Right atrium auricular region (tissue), 2 donors: Measurements from ENCODE around the gene APH1A. TPM values are rescaled to one million over a fixed set of nuclear protein-coding genes. Genes with fewer than 3 reads are reported as not detected.
A peak's percentile ranks its signal among the peaks of the same experiment; 100 is the strongest.
"Not testable (repeated sequence)": the region's sequence is repeated elsewhere in the genome, so short reads cannot be mapped to it uniquely, and the experiment has no call there.

Source experiments
- DNase-seq: peaks from one replicate; pipeline ENCODE4 v3.0.0-alpha.2; 2019; ENCODE audit warnings: low spot score
- H3K27ac ChIP-seq, 2 donors: fragments of 200-600 bp; sonication (generic); 1 replicate in 1 of 2; 2 replicates in 1 of 2; pipeline ENCODE4 v1.5.1; 2016 to 2019
- H3K27me3 ChIP-seq, 2 donors: fragments of 200-600 bp; sonication (generic); one replicate each; pipeline versions ENCODE4 v1.5.1 to v1.6.0; 2017 to 2019
- H3K36me3 ChIP-seq: fragments of 200-600 bp; sonication (generic); one replicate; pipeline ENCODE4 v1.5.1; 2016
- H3K4me1 ChIP-seq, 2 donors: fragments of 200-600 bp; sonication (generic); one replicate each; pipeline versions ENCODE4 v1.5.1 to v1.6.0; 2017 to 2019
- H3K4me3 ChIP-seq, 2 donors: fragments of 200-600 bp; sonication (generic); 1 replicate in 1 of 2; 2 replicates in 1 of 2; pipeline ENCODE4 v1.5.1; 2017 to 2019; ENCODE audit warnings: mild to moderate bottlenecking in 1 of 2, moderate library complexity in 1 of 2
- H3K9me3 ChIP-seq, 2 donors: fragments of 200-600 bp; sonication (generic); one replicate each; pipeline ENCODE4 v1.5.1; 2019
- total RNA-seq, 2 donors: library from RNA; depleted of rRNA; stranded (reverse); fragments of >200 nt; gene quantifications; one replicate each; pipeline ENCODE4 v1.1.0, GENCODE V29; 2016
- TF ChIP-seq, protein P1 (sequence below), 2 donors: fragments of 200-600 bp; sonication (generic); IDR thresholded peaks; one replicate each; pipeline ENCODE4 v1.5.1; 2019; ENCODE audit warnings: antibody characterized with exemption in 2 of 2

Gene APH1A
- total RNA-seq, 2 donors from 2014 or later, result 60.6 to 64.9 TPM

GRCh38 chr1:150234566-150235293 lies 34.1 kb downstream of the APH1A start:
- Histone ChIP-seq H3K4me1 (peaks cover 0 to 16% of the 10 kb centered on the region in 2 donors), H3K36me3 (peaks cover 3% of the 10 kb centered on the region), H3K27me3 (no peaks in the 10 kb centered on the region), H3K4me3 (peak overlapping the region; percentile 84 to 88), H3K27ac (peak overlapping the region; percentile 95 to 96), H3K9me3 (no peaks in the 10 kb centered on the region)
- TF ChIP-seq, protein P1, sequence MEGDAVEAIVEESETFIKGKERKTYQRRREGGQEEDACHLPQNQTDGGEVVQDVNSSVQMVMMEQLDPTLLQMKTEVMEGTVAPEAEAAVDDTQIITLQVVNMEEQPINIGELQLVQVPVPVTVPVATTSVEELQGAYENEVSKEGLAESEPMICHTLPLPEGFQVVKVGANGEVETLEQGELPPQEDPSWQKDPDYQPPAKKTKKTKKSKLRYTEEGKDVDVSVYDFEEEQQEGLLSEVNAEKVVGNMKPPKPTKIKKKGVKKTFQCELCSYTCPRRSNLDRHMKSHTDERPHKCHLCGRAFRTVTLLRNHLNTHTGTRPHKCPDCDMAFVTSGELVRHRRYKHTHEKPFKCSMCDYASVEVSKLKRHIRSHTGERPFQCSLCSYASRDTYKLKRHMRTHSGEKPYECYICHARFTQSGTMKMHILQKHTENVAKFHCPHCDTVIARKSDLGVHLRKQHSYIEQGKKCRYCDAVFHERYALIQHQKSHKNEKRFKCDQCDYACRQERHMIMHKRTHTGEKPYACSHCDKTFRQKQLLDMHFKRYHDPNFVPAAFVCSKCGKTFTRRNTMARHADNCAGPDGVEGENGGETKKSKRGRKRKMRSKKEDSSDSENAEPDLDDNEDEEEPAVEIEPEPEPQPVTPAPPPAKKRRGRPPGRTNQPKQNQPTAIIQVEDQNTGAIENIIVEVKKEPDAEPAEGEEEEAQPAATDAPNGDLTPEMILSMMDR (IDR thresholded peaks at IDR 0.05), result no peak
- DNase-seq, result peak; percentile 86

GRCh38 chr1:150234309-150234565 lies 34.6 kb downstream of the APH1A start:
- Histone ChIP-seq H3K36me3 (peaks cover 8% of the 10 kb centered on the region), H3K4me3 (peak overlapping the region; percentile 84 to 88), H3K4me1 (peaks cover 0 to 16% of the 10 kb centered on the region in 2 donors), H3K27me3 (no peaks in the 10 kb centered on the region), H3K9me3 (no peaks in the 10 kb centered on the region), H3K27ac (peak overlapping the region; percentile 95 to 96)
- no peak for DNase-seq
- TF ChIP-seq, protein P1 (IDR thresholded peaks at IDR 0.05), result no peak

- no peak for DNase-seq
- Histone ChIP-seq H3K27ac (peak overlapping the region; percentile 95 to 96), H3K27me3 (no peaks in the 10 kb centered on the region), H3K4me3 (peak overlapping the region; percentile 84 to 88), H3K36me3 (peaks cover 14% of the 10 kb centered on the region), H3K9me3 (no peaks in the 10 kb centered on the region), H3K4me1 (peaks cover 0 to 16% of the 10 kb centered on the region in 2 donors)
- TF ChIP-seq, protein P1 (IDR thresholded peaks at IDR 0.05), result no peak
Measured at GRCh38 chr1:150233359-150234308, 35.2 kb downstream of the APH1A start.

DNA sequence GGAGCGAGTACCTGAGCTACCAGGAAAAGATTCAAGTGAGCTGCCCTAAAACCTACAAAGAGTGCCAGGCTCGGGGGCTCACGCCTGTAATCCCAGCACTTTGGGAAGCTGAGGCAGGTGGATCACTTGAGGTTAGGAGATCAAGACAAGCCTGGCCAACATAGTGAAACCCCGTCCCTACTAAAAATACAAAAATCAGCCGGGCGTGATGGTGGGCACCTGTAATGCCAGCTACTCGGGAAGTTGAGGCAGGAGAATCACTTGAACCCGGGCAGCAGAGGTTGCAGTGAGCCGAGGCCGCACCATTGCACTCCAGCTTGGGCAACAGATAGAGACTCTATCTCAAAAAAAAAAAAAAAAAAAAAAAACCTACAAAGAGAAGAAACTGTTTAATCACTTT lies 35.9 kb downstream of the APH1A start:
- peaks cover 21% of the 10 kb centered on the region for H3K36me3 ChIP-seq
- H3K27me3 ChIP-seq, DNase-seq, H3K9me3 ChIP-seq, H3K27ac ChIP-seq, H3K4me3 ChIP-seq: not testable (repeated sequence)
- peaks cover 0 to 16% of the 10 kb centered on the region in 2 donors for H3K4me1 ChIP-seq

DNA sequence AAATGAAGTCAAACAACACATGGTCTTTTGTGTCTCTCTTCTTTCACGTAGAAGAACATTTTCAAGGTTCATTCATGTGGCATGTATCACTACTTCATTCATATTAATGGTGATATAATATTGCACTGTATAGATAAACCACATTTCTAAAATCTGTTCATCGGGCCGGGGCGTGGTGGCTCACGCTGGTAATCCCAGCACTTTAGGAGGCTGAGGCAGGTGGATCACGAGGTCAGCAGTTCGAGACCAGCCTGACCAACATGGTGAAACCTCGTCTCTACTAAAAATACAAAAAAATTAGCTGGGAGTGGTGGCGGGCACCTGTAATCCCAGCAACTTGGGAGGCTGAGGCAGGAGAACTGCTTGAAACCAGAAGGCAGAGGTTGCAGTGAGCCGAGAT lies 40.6 kb downstream of the APH1A start:
- H3K4me1 ChIP-seq, DNase-seq, H3K9me3 ChIP-seq, H3K27me3 ChIP-seq, H3K27ac ChIP-seq, H3K4me3 ChIP-seq: not testable (repeated sequence)
- peaks cover 62% of the 10 kb centered on the region for H3K36me3 ChIP-seq

DNA sequence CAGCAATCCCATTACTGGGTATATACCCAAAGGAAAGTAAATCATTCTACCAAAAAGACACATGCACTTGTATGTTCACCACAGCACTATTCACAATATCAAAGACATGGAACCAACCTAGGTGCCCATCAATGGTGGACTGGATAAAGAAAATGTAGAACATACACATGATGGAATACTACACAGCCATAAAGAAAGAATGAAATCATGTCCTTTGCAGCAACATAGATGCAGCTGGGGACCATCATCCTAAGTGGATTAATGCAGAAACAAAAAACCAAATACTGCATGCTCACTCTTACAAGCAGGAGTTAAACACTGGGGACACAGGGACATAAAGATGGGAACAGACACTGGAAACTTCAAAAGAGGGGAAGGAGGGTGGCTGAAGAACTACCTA lies 41.6 kb downstream of the APH1A start:
- Histone ChIP-seq H3K36me3 (peaks cover 71% of the 10 kb centered on the region), H3K4me3 (no peak overlapping the region)
- no peak for DNase-seq

More for the DNA sequence above, 41.6 kb downstream of the APH1A start:
- Histone ChIP-seq H3K4me1 (no peaks in the 10 kb centered on the region), H3K9me3 (no peaks in the 10 kb centered on the region), H3K27ac (no peak overlapping the region), H3K27me3 (no peaks in the 10 kb centered on the region)
- TF ChIP-seq, protein P1 (IDR thresholded peaks at IDR 0.05), result no peak
